ENCODE measurements around the gene KPNB1. TPM values are rescaled to one million over a fixed set of nuclear protein-coding genes. Genes with fewer than 3 reads are reported as not detected.

Gene KPNB1
- total RNA-seq, 1 donor from 2014 or later, result 298 TPM

- H3K4me1 Mint-ChIP-seq (ENCODE audit: low read depth), result peaks cover 11% of the 10 kb centered on the region
- no peak overlapping the region for H3K27ac Mint-ChIP-seq (ENCODE audit: unreplicated experiment)
- H3K36me3 Mint-ChIP-seq (ENCODE audit: low read depth), result no peaks in the 10 kb centered on the region
- H3K27me3 Mint-ChIP-seq (ENCODE audit: low read depth), result no peaks in the 10 kb centered on the region
- H3K4me3 Mint-ChIP-seq (ENCODE audit: unreplicated experiment), result no peak overlapping the region
- H3K9me3 Mint-ChIP-seq (ENCODE audit: low read depth), result no peaks in the 10 kb centered on the region
- no peak for TF ChIP-seq CTCF (IDR thresholded peaks at IDR 0.05)
- no peak for DNase-seq (ENCODE audit: low spot score)
These were observed 5.4 kb upstream of the KPNB1 start for GRCh38 chr17:47644324-47644723.

DNA sequence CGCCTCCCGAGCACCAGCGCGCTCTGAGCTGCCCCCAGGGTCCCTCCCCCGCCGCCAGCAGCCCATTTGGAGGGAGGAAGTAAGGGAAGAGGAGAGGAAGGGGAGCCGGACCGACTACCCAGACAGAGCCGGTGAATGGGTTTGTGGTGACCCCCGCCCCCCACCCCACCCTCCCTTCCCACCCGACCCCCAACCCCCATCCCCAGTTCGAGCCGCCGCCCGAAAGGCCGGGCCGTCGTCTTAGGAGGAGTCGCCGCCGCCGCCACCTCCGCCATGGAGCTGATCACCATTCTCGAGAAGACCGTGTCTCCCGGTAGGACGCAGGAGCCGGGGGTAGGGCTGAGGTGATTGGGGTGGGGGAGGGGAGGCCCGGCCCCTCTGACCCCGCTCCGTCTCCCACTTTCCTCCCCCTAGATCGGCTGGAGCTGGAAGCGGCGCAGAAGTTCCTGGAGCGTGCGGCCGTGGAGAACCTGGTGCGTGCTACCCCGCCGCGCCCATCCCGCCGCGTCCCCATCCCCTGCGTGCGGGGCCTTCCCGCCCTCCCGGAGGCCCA is 329 bp downstream of the KPNB1 start:
- Mint-ChIP-seq H3K4me3 (ENCODE audit: unreplicated experiment) (peak overlapping the region; percentile 85), H3K36me3 (ENCODE audit: low read depth) (peaks cover 18% of the 10 kb centered on the region), H3K27me3 (ENCODE audit: low read depth) (no peaks in the 10 kb centered on the region), H3K4me1 (ENCODE audit: low read depth) (peaks cover 51% of the 10 kb centered on the region), H3K27ac (ENCODE audit: unreplicated experiment) (peak overlapping the region; percentile 83), H3K9me3 (ENCODE audit: low read depth) (no peaks in the 10 kb centered on the region)
- DNase-seq (ENCODE audit: low spot score), result no peak
- no peak for TF ChIP-seq CTCF (IDR thresholded peaks at IDR 0.05)

DNA sequence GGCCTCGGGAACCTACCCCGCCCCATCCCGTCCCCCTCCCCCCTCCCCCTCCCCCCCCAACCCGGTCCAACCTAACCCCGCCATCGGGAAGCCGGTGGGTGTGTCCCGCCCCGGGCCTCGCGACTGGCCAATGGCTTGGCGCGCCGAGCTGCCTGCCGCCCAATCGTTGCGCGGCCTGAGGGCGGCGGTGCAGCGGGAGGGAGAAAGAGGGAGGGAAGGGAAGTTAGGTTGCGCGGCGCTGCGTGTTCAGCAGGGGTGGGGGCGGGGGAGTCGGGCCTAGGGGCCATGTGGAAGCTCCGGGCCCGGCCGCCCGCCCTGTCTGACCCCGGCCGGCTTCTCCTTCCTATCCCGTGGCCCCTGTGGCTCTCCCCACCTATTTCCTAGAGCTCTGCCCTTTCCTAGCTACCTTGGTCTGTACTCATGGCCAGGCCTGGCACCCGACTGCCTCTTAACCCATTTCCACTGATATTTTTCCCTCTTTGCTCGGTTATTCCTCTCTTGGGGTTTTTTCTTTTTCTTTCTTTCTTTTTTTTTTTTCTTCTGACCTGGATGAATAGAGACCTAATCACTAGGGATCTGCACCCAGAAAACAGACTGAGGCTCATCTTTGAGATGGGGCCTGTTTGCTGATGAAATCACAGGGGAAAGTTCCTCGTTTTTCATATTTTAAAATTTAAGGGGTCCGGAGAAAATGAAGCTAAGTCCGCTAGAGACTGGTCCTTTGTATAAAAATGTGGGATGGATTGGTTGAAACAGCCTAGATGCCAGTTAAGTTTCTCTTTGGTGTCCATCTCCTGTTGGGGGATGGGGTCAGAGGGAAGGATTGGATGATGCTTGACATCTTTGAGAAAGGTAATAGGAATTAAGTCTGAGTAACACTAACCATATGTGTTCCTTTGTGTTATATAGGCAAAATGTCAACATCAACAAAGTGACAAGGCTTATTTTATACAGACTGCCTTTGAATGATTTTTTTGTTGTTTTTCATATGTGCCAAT is 1.1 kb downstream of the KPNB1 start:
- peak overlapping the region; percentile 98 for H3K27ac Mint-ChIP-seq (ENCODE audit: unreplicated experiment)
- peak; percentile 99 for DNase-seq (ENCODE audit: low spot score)
- peak overlapping the region; percentile 98 for H3K4me3 Mint-ChIP-seq (ENCODE audit: unreplicated experiment)
- H3K4me1 Mint-ChIP-seq (ENCODE audit: low read depth), result peaks cover 56% of the 10 kb centered on the region
- no peaks in the 10 kb centered on the region for H3K27me3 Mint-ChIP-seq (ENCODE audit: low read depth)
- TF ChIP-seq CTCF (IDR thresholded peaks at IDR 0.05), result no peak
- H3K36me3 Mint-ChIP-seq (ENCODE audit: low read depth), result peaks cover 24% of the 10 kb centered on the region
- H3K9me3 Mint-ChIP-seq (ENCODE audit: low read depth), result no peaks in the 10 kb centered on the region

DNA sequence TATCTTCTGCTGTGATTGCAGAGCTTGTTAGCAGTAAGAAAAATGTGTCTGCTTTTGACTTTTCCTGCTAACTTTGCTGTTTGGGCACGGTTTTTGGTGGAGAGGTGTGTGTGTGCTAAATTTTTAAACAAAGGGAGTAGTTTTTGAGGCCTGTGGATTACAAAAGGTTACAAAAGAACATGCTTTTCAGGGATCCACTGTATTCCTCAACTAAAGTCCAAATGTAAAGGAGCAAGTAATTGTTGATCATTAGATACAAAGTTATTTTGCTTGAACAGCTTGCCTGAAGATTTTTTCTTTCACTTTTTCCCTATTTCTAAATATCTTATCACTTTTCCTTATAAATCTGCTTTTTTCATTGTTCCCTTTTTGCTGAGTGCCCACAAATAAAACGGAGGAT is 2.0 kb downstream of the KPNB1 start:
- Mint-ChIP-seq H3K4me1 (ENCODE audit: low read depth) (peaks cover 56% of the 10 kb centered on the region), H3K27ac (ENCODE audit: unreplicated experiment) (peak overlapping the region; percentile 34), H3K9me3 (ENCODE audit: low read depth) (no peaks in the 10 kb centered on the region), H3K36me3 (ENCODE audit: low read depth) (peaks cover 25% of the 10 kb centered on the region), H3K4me3 (ENCODE audit: unreplicated experiment) (peak overlapping the region; percentile 98), H3K27me3 (ENCODE audit: low read depth) (no peaks in the 10 kb centered on the region)
- no peak for TF ChIP-seq CTCF (IDR thresholded peaks at IDR 0.05)
- no peak for DNase-seq (ENCODE audit: low spot score)

DNA sequence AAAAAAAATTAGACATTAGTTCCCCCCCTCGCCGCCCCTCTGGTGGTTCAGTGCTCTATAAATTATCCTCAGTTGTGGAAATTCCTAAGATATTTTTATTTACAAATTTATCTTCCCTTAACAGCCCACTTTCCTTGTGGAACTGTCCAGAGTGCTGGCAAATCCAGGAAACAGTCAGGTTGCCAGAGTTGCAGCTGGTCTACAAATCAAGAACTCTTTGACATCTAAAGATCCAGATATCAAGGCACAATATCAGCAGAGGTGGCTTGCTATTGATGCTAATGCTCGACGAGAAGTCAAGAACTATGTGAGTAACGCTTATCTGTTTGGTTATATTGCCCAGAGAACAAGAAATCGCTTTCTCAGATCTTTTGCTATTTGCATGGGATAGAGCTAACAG is 2.9 kb downstream of the KPNB1 start:
- no peak for DNase-seq (ENCODE audit: low spot score)
- Mint-ChIP-seq H3K36me3 (ENCODE audit: low read depth) (peaks cover 30% of the 10 kb centered on the region), H3K4me3 (ENCODE audit: unreplicated experiment) (no peak overlapping the region), H3K9me3 (ENCODE audit: low read depth) (no peaks in the 10 kb centered on the region), H3K27ac (ENCODE audit: unreplicated experiment) (no peak overlapping the region), H3K4me1 (ENCODE audit: low read depth) (peaks cover 56% of the 10 kb centered on the region), H3K27me3 (ENCODE audit: low read depth) (no peaks in the 10 kb centered on the region)
- no peak for TF ChIP-seq CTCF (IDR thresholded peaks at IDR 0.05)
